ENCODE results near the gene MYO3B.
"Not testable (repeated sequence)": the region's sequence is repeated elsewhere in the genome, so short reads cannot be mapped to it uniquely, and the experiment has no call there.

Gene MYO3B

DNA sequence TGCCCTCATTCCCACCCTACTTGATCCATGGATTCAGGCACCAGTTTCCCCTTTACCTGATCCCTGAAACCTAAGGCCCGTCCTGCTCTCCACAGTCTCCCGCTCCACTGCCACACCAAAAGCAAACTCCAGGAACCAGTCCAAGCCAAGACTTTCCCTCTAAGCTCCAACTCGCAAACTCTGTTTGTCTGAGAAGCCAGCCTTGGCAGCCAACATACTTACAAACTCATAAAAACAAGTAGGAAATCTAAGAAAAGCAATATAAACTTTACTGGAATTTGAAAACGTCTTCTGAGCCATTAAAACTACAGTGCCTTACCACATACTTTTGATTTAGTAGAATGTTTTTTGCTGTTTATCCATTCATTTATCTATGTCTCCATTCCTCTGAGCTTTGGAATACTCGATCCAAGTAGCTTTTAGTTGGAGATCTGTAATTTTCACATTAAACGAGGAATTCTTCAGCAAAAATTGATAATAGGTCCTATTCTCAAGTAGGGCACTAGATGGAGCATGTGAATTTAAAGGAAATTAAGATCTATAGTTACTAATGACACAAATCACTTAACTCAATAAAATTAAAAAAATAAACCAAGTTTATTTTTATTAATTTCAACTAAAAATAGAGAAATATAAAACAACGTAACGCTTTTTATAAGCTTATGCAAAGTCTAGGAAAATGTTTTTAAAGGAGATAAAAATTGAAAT lies 199.7 kb downstream of the MYO3B start:
- no peak for DNase-seq

DNA sequence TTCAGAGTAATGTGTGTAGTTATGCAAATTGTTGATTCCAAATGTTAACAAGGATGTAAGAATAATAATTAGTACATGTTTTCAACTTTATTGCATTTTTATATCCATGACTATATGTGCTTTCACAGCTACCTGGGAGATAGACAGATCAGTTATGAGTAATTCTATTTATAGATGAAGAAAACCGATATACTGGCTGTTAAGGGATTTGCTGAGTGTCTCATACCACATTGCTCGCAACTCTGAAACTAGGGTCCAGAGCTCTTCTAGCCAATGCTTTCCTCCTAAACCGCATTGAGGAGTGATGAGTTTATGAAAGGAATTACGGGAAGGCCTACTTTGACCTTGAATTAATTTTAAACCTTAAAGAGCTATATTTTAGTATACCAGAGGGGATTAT lies 202.3 kb downstream of the MYO3B start:
- DNase-seq = no peak

DNA sequence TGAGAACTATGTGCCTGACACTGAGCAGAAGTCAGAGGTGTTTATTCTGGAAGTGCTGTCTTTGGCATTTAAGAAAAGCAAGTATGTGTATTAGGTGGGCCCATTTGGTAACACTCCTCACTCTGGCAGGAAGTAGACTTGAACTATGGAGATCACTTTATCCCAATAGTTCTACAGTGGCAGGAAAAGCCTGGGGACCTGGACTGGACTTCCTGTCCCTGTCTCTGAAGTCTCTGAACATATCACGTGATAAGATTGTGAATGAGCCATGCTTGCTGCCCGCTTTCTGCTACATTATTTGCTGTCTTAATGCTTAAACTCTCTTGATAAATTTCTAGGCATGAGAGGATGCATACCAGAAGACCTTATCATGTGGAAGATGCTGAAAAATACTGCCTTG lies 203.7 kb downstream of the MYO3B start:
- no peak for DNase-seq

- DNase-seq = no peak
Measured at GRCh38 chr2:170386554-170386953, 208.6 kb downstream of the MYO3B start.

- DNase-seq = no peak
Measured at GRCh38 chr2:170391018-170391417, 213.1 kb downstream of the MYO3B start.

GRCh38 chr2:170391697-170392096 lies 213.8 kb downstream of the MYO3B start:
- no peak for DNase-seq

- DNase-seq = no peak
Measured at GRCh38 chr2:170393861-170394498, 216.0 kb downstream of the MYO3B start.

- peak; percentile 30 for DNase-seq
Measured at GRCh38 chr2:170394641-170395387, 216.9 kb downstream of the MYO3B start.

DNA sequence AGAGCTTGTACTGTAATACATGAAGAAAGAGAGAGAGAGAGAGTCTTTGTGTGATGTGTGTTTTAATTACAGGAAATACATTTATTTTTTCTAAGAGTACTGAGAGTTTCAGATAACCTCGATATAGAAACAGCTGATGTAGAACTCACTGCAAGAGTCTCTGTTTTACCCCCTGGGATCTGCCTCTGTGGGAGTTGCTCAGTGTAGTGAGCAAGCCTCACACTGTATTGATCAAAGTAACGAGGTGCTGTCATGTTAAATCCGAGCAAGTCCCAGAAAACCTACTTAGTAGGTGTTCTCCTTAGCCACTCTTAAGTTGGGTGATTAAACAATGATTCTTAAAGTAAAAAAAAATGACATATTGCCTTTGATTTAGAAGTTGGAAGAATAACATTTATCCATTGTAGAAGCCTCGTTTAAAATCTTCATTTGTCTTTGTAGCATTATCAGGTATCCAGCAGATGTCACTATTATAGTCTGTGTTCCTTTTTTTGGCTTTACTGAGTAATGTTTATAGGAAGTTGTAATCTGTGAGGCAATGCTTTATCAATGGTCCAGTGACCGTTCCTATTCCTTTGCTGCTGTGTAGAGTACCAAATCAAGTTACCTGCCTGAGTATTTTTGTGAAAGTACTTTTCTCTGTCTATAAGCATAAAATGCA lies 219.0 kb downstream of the MYO3B start:
- DNase-seq = peak; percentile 53

- no peak for DNase-seq
Measured at GRCh38 chr2:170401187-170401586, 223.2 kb downstream of the MYO3B start.

- no peak for DNase-seq
Measured at GRCh38 chr2:170404846-170405245, 226.9 kb downstream of the MYO3B start.

DNA sequence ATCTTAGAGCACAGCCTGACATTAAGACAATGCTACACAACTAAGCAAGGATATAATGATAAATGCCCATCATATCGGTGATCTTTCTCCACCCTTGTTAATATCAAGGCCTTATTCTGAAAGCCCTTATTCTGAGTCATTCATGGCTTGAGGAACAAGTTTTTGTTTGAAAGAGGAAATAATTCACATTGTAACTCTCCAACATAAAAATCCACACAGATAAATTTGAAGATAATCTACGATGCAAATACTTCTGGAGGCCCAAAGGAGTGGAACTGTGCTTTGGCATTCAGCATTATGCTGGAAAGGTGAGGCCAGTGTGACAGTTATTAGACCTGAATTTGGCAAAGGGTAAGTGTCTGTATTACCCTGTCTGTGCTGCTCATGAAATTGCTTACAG lies 227.4 kb downstream of the MYO3B start:
- no peak for DNase-seq

DNA sequence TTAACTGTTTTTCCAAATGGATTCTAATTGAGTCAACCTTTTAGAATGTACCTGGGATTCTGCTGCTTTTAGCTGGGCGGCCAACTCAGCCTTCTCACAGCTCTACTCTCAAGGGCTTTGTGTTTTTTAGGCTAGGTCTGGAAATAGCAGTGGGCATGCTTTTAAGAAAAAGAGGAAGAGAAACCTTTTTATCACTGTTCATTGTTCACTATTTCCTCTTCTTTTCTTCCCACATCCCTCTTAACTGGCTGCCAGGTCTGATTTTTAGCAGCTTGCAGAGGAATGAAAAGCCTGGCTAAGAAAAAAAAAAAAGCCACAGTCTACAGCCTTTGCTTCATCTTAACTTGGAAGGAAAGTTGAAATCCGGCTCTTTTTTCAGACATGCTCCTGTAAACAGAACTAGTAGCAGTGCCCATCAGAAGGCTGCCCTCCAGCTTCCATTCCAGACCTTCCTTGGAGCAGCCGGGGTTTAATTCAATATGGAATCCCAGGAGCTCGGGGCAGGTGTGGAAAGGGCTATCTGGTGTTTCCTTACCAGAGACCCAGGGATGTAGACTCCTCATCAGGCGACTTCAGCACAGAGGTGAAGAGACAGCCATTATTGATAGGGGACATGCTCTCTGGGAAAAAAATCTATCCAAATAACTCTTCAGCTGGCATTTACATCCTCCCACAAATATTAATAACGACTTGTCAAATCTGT lies 230.7 kb downstream of the MYO3B start:
- no peak for DNase-seq

- DNase-seq = peak; percentile 86
Measured at GRCh38 chr2:170409164-170409535, 231.2 kb downstream of the MYO3B start.

- no peak for DNase-seq
Measured at GRCh38 chr2:170411660-170412059, 233.7 kb downstream of the MYO3B start.

DNA sequence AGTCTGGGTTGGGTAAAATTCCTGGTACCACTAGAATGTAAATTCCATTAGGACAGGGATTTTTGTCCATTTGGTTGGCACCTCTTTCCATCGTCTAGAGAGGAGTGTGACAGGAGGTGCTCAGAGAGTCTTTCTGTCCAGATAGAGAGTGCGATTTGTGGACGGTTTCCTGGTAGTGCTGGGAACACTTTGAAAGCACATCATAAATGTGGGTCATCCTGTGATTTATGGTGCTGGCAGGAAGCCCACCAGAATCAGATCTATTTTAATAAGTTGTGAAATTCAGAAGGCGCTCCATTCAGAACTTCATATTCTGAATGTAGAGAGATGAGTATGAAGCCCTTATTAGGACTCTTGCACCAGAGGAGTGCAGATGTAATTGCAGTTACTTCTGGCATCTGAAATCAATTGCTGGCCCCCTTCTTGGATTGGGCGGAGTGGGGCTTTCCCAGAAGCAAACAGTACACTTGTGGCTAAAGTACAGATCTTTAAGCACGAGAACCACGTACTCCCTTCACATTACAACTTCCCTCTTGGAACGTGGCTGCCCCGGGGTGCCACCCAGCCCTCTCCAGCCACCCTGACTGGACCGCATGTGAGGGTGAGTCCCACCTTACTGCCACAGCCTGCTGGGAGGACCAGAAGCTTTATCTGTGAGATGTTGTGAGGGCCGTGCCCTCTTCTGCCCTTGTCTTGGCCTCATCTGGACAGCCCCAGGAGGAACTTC lies 243.2 kb downstream of the MYO3B start:
- DNase-seq = no peak

DNA sequence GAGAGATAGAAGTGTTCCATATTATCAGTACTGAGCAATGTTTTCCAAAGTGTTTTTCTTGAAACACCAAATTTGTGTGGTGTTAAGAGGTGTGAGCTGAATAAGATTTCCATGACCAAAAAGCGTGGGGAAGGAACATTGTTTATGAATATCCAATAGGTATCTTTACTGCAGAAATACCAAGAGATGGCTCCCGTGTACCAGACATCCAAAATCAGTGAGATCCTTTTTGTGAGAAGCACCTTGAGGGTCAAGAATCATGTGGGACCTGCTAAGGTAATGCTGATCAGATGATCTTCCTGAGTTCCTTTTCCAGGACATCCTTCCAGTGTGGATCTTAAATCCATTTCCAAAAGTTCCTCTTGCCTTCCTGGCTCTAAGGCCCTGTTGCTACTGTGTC lies 246.0 kb downstream of the MYO3B start:
- DNase-seq = no peak

GRCh38 chr2:170425281-170425751 lies 247.4 kb downstream of the MYO3B start:
- no peak for DNase-seq

- no peak for DNase-seq
Measured at GRCh38 chr2:170428868-170429267, 250.9 kb downstream of the MYO3B start.

- DNase-seq = no peak
Measured at GRCh38 chr2:170432823-170433222, 254.9 kb downstream of the MYO3B start.

GRCh38 chr2:170433448-170433847 lies 255.5 kb downstream of the MYO3B start:
- no peak for DNase-seq

- not testable (repeated sequence) for DNase-seq
Measured at GRCh38 chr2:170434396-170434795, 256.4 kb downstream of the MYO3B start.

Data from NCI-H2227 treated with DMSO at 0.1 percent for 48 hours (cell line).